ENCODE data around the gene CD247.

DNA sequence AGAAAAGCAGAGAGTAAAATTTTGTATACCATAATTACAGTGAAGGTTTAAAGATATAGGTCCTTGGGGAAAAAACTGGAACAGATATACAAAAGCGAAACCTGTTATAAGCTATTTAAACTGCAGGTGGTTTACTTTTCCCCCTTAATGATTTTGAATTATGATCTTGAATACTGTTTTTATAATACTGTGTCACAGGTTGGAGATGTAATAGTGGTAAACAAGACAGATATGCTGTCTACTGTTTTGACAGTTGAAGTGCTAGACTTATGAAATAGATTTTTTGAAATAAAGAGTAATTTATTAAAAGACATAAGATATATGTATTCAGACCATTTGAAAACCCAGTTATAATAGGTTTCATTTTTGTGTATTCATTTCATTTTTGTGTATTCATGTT, 129.4 kb downstream of the CD247 start:
- TF ChIP-seq GATA3 (IDR thresholded peaks at IDR 0.05; ENCODE audit: low read depth, low read length), result no peak
- TF ChIP-seq GATA2 (IDR thresholded peaks at IDR 0.05; ENCODE audit: low read depth, low read length), result no peak
